SK-N-SH treated with all-trans-retinoic acid at 6 μM for 48 hours (cell line): ENCODE measurements around the gene KRT4.

Experiments
- ISL1 ChIP-seq: fragments of 250-450 bp; sonication (Bioruptor Pico); IDR thresholded peaks from 2 replicates; pipeline ENCODE4 v2.1.2; 2022; ENCODE audit warnings: mild to moderate bottlenecking, moderate library complexity
- PPARA ChIP-seq: fragments of 250-450 bp; sonication (Bioruptor Pico); IDR thresholded peaks from 2 replicates; pipeline ENCODE4 v1.5.0; 2020; ENCODE audit warnings: mild to moderate bottlenecking, borderline replicate concordance
- ZC3H10 ChIP-seq: fragments of 250-450 bp; sonication (Bioruptor Pico); IDR thresholded peaks from 2 replicates; pipeline ENCODE4 v1.5.1; 2021; ENCODE audit warnings: mild to moderate bottlenecking, moderate library complexity
- ZFP3 ChIP-seq: fragments of 250-450 bp; sonication (Bioruptor Pico); IDR thresholded peaks from 2 replicates; pipeline ENCODE4 v1.5.0; 2020; ENCODE audit warnings: mild to moderate bottlenecking, moderate library complexity
- ZFP30 ChIP-seq: fragments of 450-650 bp; formaldehyde crosslinking; IDR thresholded peaks from 2 replicates; pipeline ENCODE4 v1.5.0; 2022; ENCODE audit warnings: mild to moderate bottlenecking, moderate library complexity
- ZNF8 ChIP-seq: fragments of 450-650 bp; formaldehyde crosslinking; IDR thresholded peaks from 2 replicates; pipeline ENCODE4 v1.5.0; 2020; ENCODE audit warnings: mild to moderate bottlenecking, moderate library complexity
- TF ChIP-seq, protein P1 (sequence below): fragments of 250-450 bp; sonication (Bioruptor Pico); IDR thresholded peaks from 2 replicates; pipeline ENCODE4 v1.8.0; 2020; ENCODE audit warnings: mild to moderate bottlenecking, moderate library complexity, borderline replicate concordance
- TF ChIP-seq, protein P2 (sequence below): fragments of 250-450 bp; sonication (Bioruptor Pico); IDR thresholded peaks from 2 replicates; pipeline ENCODE4 v1.5.1; 2021; ENCODE audit warnings: mild to moderate bottlenecking, moderate library complexity

- TF ChIP-seq ZNF8 (no peak), ISL1 (CRISPR knock-in tag) (no peak), ZFP30 (no peak), ZC3H10 (no peak), PPARA (CRISPR knock-in tag) (no peak), ZFP3 (no peak)
- TF ChIP-seq, protein P1, sequence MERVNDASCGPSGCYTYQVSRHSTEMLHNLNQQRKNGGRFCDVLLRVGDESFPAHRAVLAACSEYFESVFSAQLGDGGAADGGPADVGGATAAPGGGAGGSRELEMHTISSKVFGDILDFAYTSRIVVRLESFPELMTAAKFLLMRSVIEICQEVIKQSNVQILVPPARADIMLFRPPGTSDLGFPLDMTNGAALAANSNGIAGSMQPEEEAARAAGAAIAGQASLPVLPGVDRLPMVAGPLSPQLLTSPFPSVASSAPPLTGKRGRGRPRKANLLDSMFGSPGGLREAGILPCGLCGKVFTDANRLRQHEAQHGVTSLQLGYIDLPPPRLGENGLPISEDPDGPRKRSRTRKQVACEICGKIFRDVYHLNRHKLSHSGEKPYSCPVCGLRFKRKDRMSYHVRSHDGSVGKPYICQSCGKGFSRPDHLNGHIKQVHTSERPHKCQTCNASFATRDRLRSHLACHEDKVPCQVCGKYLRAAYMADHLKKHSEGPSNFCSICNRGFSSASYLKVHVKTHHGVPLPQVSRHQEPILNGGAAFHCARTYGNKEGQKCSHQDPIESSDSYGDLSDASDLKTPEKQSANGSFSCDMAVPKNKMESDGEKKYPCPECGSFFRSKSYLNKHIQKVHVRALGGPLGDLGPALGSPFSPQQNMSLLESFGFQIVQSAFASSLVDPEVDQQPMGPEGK (CRISPR knock-in tag): no peak
- TF ChIP-seq, protein P2, sequence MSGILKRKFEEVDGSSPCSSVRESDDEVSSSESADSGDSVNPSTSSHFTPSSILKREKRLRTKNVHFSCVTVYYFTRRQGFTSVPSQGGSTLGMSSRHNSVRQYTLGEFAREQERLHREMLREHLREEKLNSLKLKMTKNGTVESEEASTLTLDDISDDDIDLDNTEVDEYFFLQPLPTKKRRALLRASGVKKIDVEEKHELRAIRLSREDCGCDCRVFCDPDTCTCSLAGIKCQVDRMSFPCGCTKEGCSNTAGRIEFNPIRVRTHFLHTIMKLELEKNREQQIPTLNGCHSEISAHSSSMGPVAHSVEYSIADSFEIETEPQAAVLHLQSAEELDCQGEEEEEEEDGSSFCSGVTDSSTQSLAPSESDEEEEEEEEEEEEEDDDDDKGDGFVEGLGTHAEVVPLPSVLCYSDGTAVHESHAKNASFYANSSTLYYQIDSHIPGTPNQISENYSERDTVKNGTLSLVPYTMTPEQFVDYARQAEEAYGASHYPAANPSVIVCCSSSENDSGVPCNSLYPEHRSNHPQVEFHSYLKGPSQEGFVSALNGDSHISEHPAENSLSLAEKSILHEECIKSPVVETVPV (CRISPR knock-in tag): no peak
Observed at GRCh38 chr12:52792185-52793029, 21.5 kb downstream of the KRT4 start.
